ENCODE measurements around the gene SUFU. TPM values are rescaled to one million over a fixed set of nuclear protein-coding genes. Genes with fewer than 3 reads are reported as not detected.

Gene SUFU
- total RNA-seq, 3 donors from 2014 or later (not counting 1 experiment from before 2014, with no cell fraction given) = 8.2 to 13.0 (median 11.5) TPM

GRCh38 chr10:102550636-102551210 is 47.0 kb downstream of the SUFU start:
- intact Hi-C loops (cut with micrococcal nuclease) = no loop called here
- Histone ChIP-seq H3K9me3 (ENCODE audit: control insufficient read depth, insufficient read depth, low read length) (no peaks in the 10 kb centered on the region), H3K36me3 (ENCODE audit: control insufficient read depth, insufficient read depth, low read length) (peaks cover 3% of the 10 kb centered on the region), H3K27me3 (ENCODE audit: control insufficient read depth, insufficient read depth, low read length) (no peaks in the 10 kb centered on the region), H3K4me1 (ENCODE audit: control insufficient read depth, insufficient read depth, low read length) (no peaks in the 10 kb centered on the region), H3K4me3 (ENCODE audit: low read length) (no peak overlapping the region), H3K27ac (ENCODE audit: low read length) (no peak overlapping the region)
- no peaks in the 10 kb centered on the region for H3K36me3 Mint-ChIP-seq
- H3K4me1 Mint-ChIP-seq = peaks cover 6 to 10% of the 10 kb centered on the region in 2 donors
- DNase-seq (no peak), ATAC-seq (no peak)
- no peaks in the 10 kb centered on the region for H3K27me3 Mint-ChIP-seq (ENCODE audit: low read depth in 2 of 2)
- no peak overlapping the region for H3K4me3 Mint-ChIP-seq
- no peaks in the 10 kb centered on the region for H3K9me3 Mint-ChIP-seq
- 99% methylated on average over 9 of the region's 9 CpGs for WGBS (ENCODE audit: insufficient coverage)
- no peak for TF ChIP-seq CTCF (IDR thresholded peaks at IDR 0.05)
- no peak overlapping the region for H3K27ac Mint-ChIP-seq

- no peak overlapping the region for H3K27ac Mint-ChIP-seq
- intact Hi-C loops (cut with micrococcal nuclease) = no loop called here
These were observed 48.8 kb downstream of the SUFU start for GRCh38 chr10:102552533-102552932.

GRCh38 chr10:102553771-102554170 is 50.0 kb downstream of the SUFU start:
- Histone ChIP-seq H3K4me1 (ENCODE audit: control insufficient read depth, insufficient read depth, low read length) (no peaks in the 10 kb centered on the region), H3K36me3 (ENCODE audit: control insufficient read depth, insufficient read depth, low read length) (peaks cover 3% of the 10 kb centered on the region), H3K27me3 (ENCODE audit: control insufficient read depth, insufficient read depth, low read length) (no peaks in the 10 kb centered on the region), H3K4me3 (ENCODE audit: low read length) (no peak overlapping the region), H3K9me3 (ENCODE audit: control insufficient read depth, insufficient read depth, low read length) (no peaks in the 10 kb centered on the region), H3K27ac (ENCODE audit: low read length) (no peak overlapping the region)
- H3K4me3 Mint-ChIP-seq = no peak overlapping the region
- no peaks in the 10 kb centered on the region for H3K27me3 Mint-ChIP-seq (ENCODE audit: low read depth in 2 of 2)
- ATAC-seq = no peak
- no peak overlapping the region for H3K27ac Mint-ChIP-seq
- 99% methylated on average over 7 of the region's 7 CpGs for WGBS (ENCODE audit: insufficient coverage)
- H3K36me3 Mint-ChIP-seq = no peaks in the 10 kb centered on the region
- no peak for TF ChIP-seq CTCF (IDR thresholded peaks at IDR 0.05)
- H3K9me3 Mint-ChIP-seq = no peaks in the 10 kb centered on the region
- H3K4me1 Mint-ChIP-seq = peaks cover 4 to 12% of the 10 kb centered on the region in 2 donors
- no peak for DNase-seq
- intact Hi-C loops (cut with micrococcal nuclease) = no loop called here

More at GRCh38 chr10:102552533-102552932, 48.8 kb downstream of the SUFU start:
- Histone ChIP-seq H3K27me3 (ENCODE audit: control insufficient read depth, insufficient read depth, low read length) (no peaks in the 10 kb centered on the region), H3K27ac (ENCODE audit: low read length) (no peak overlapping the region), H3K4me3 (ENCODE audit: low read length) (no peak overlapping the region), H3K9me3 (ENCODE audit: control insufficient read depth, insufficient read depth, low read length) (no peaks in the 10 kb centered on the region), H3K36me3 (ENCODE audit: control insufficient read depth, insufficient read depth, low read length) (peaks cover 3% of the 10 kb centered on the region), H3K4me1 (ENCODE audit: control insufficient read depth, insufficient read depth, low read length) (no peaks in the 10 kb centered on the region)
- Mint-ChIP-seq H3K27me3 (ENCODE audit: low read depth in 2 of 2) (no peaks in the 10 kb centered on the region), H3K4me1 (peaks cover 5 to 8% of the 10 kb centered on the region in 2 donors), H3K9me3 (no peaks in the 10 kb centered on the region), H3K4me3 (no peak overlapping the region), H3K36me3 (no peaks in the 10 kb centered on the region)
- WGBS (ENCODE audit: insufficient coverage) = 86% methylated on average over 1 of the region's 2 CpGs
- TF ChIP-seq CTCF (IDR thresholded peaks at IDR 0.05) = no peak
- no peak for ATAC-seq
- DNase-seq = no peak

- no peaks in the 10 kb centered on the region for H3K9me3 ChIP-seq (ENCODE audit: control insufficient read depth, insufficient read depth, low read length)
- no peak for TF ChIP-seq CTCF (IDR thresholded peaks at IDR 0.05)
- H3K27ac ChIP-seq (ENCODE audit: low read length) = no peak overlapping the region
- H3K36me3 Mint-ChIP-seq = no peaks in the 10 kb centered on the region
- H3K4me3 ChIP-seq (ENCODE audit: low read length) = no peak overlapping the region
- H3K4me1 Mint-ChIP-seq = peaks cover 4 to 12% of the 10 kb centered on the region in 2 donors
- no peak overlapping the region for H3K4me3 Mint-ChIP-seq
- intact Hi-C loops (cut with micrococcal nuclease) = no loop called here
- no peaks in the 10 kb centered on the region for H3K27me3 Mint-ChIP-seq (ENCODE audit: low read depth in 2 of 2)
- no peaks in the 10 kb centered on the region for H3K9me3 Mint-ChIP-seq
- H3K27me3 ChIP-seq (ENCODE audit: control insufficient read depth, insufficient read depth, low read length) = no peaks in the 10 kb centered on the region
- DNase-seq (no peak), ATAC-seq (no peak)
- H3K27ac Mint-ChIP-seq = no peak overlapping the region
- H3K36me3 ChIP-seq (ENCODE audit: control insufficient read depth, insufficient read depth, low read length) = peaks cover 3% of the 10 kb centered on the region
- WGBS (ENCODE audit: insufficient coverage) = 100% methylated on average over 5 of the region's 5 CpGs
- no peaks in the 10 kb centered on the region for H3K4me1 ChIP-seq (ENCODE audit: control insufficient read depth, insufficient read depth, low read length)
These were observed 50.8 kb downstream of the SUFU start for GRCh38 chr10:102554531-102554930.
